ENCODE data around the gene CPVL. TPM values are rescaled to one million over a fixed set of nuclear protein-coding genes. Genes with fewer than 3 reads are reported as not detected.

Gene CPVL
- total RNA-seq, 1 donor: 0.36 TPM

- no peak for TF ChIP-seq CTCF (IDR thresholded peaks at IDR 0.05; ENCODE audit: extremely low read depth, low read depth, low read length)
- DNase-seq (ENCODE audit: insufficient read length, low spot score, missing footprints): no peak
- Histone ChIP-seq H3K36me3 (ENCODE audit: insufficient read depth, low read length) (no peaks in the 10 kb centered on the region), H4K20me1 (ENCODE audit: insufficient read depth, low read length) (peaks cover 3% of the 10 kb centered on the region), H3K4me2 (ENCODE audit: insufficient read depth, low read length) (no peak overlapping the region), H3K9me3 (ENCODE audit: low read depth, low read length) (no peaks in the 10 kb centered on the region), H3K79me2 (ENCODE audit: insufficient read depth, low read length) (no peaks in the 10 kb centered on the region), H3K4me1 (ENCODE audit: insufficient read depth, low read length) (no peaks in the 10 kb centered on the region), H3K27ac (ENCODE audit: low read depth, low read length) (no peak overlapping the region), H3K27me3 (ENCODE audit: insufficient read depth, low read length) (peaks cover 7% of the 10 kb centered on the region), H2AFZ (ENCODE audit: low read length) (no peak overlapping the region), H3K4me3 (ENCODE audit: insufficient read depth, low read length) (no peak overlapping the region)
These were observed 81.0 kb downstream of the CPVL start for GRCh38 chr7:29065181-29065857.

DNA sequence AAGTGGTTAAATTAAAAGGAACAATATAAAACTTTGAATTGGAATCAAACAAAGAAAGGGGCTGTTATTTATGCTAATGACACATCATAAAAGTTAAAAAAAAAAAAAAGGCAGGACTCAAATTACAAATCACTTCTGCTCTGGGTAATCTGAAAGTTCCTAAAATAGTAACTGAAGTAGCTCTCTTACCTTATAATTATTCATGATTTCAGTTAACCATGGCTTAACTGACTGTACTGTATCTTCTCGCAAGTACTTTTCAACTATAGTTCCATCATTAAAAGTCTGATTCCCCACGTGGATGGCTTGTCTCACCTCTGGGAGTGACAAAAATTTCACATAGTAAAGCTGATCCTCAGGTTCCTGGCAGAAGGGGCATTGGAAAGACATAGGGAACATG, 82.5 kb downstream of the CPVL start:
- H3K27me3 ChIP-seq (ENCODE audit: insufficient read depth, low read length): peaks cover 8% of the 10 kb centered on the region
- no peak overlapping the region for H3K27ac ChIP-seq (ENCODE audit: low read depth, low read length)
- no peaks in the 10 kb centered on the region for H3K9me3 ChIP-seq (ENCODE audit: low read depth, low read length)
- DNase-seq (ENCODE audit: insufficient read length, low spot score, missing footprints): no peak
- no peaks in the 10 kb centered on the region for H3K4me1 ChIP-seq (ENCODE audit: insufficient read depth, low read length)
- no peak overlapping the region for H3K4me3 ChIP-seq (ENCODE audit: insufficient read depth, low read length)
- H3K36me3 ChIP-seq (ENCODE audit: insufficient read depth, low read length): no peaks in the 10 kb centered on the region
- H4K20me1 ChIP-seq (ENCODE audit: insufficient read depth, low read length): peaks cover 3% of the 10 kb centered on the region
- no peak overlapping the region for H2AFZ ChIP-seq (ENCODE audit: low read length)
- H3K4me2 ChIP-seq (ENCODE audit: insufficient read depth, low read length): no peak overlapping the region
- no peak for TF ChIP-seq CTCF (IDR thresholded peaks at IDR 0.05; ENCODE audit: extremely low read depth, low read depth, low read length)
- H3K79me2 ChIP-seq (ENCODE audit: insufficient read depth, low read length): no peaks in the 10 kb centered on the region

- Histone ChIP-seq H3K79me2 (ENCODE audit: insufficient read depth, low read length) (no peaks in the 10 kb centered on the region), H3K4me1 (ENCODE audit: insufficient read depth, low read length) (no peaks in the 10 kb centered on the region), H3K36me3 (ENCODE audit: insufficient read depth, low read length) (no peaks in the 10 kb centered on the region), H3K27me3 (ENCODE audit: insufficient read depth, low read length) (peaks cover 8% of the 10 kb centered on the region), H3K9me3 (ENCODE audit: low read depth, low read length) (no peaks in the 10 kb centered on the region), H3K4me3 (ENCODE audit: insufficient read depth, low read length) (no peak overlapping the region), H4K20me1 (ENCODE audit: insufficient read depth, low read length) (peaks cover 3% of the 10 kb centered on the region), H2AFZ (ENCODE audit: low read length) (no peak overlapping the region), H3K4me2 (ENCODE audit: insufficient read depth, low read length) (no peak overlapping the region), H3K27ac (ENCODE audit: low read depth, low read length) (no peak overlapping the region)
- no peak for TF ChIP-seq CTCF (IDR thresholded peaks at IDR 0.05; ENCODE audit: extremely low read depth, low read depth, low read length)
- DNase-seq (ENCODE audit: insufficient read length, low spot score, missing footprints): no peak
These were observed 83.1 kb downstream of the CPVL start for GRCh38 chr7:29063236-29063635.

DNA sequence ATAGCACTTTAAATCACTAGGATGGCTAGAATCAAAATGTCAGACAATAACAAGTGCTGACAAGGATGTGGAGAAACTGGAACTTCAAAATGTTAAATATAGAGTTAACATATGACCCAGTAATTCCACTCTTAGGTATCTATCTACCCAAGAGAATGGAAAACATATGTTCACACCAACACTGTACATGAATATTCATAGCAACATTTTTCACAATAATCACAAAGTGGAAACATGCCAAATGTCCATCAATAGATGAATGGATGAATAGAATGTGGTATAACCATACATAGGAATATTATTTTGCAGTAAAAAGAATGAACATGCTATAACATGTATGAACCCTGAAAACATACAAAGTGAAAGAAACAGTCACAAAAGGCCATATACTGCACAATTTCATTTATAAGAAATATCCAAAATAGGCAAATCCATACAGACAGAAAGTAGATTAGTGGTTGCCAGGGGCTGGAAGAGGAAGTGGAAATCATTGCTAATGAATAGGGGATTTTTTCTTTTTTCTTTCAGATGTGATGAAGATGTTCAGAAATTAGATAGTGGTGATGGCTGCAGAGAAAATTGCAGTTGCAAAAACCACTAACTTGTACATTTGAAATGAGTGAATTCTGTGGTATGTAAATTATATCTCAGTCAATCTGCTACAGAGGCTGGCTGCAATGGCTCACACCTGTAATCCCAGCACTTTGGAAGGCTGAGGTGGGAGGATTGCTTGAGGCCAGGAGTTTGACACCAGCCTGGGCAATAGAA, 93.0 kb downstream of the CPVL start:
- H4K20me1 ChIP-seq (ENCODE audit: insufficient read depth, low read length): no peaks in the 10 kb centered on the region

More for the DNA sequence above, 93.0 kb downstream of the CPVL start:
- Histone ChIP-seq H3K79me2 (ENCODE audit: insufficient read depth, low read length) (no peaks in the 10 kb centered on the region), H3K27ac (ENCODE audit: low read depth, low read length) (no peak overlapping the region), H3K27me3 (ENCODE audit: insufficient read depth, low read length) (peaks cover 3% of the 10 kb centered on the region), H3K36me3 (ENCODE audit: insufficient read depth, low read length) (no peaks in the 10 kb centered on the region), H3K9me3 (ENCODE audit: low read depth, low read length) (no peaks in the 10 kb centered on the region), H2AFZ (ENCODE audit: low read length) (no peak overlapping the region), H3K4me2 (ENCODE audit: insufficient read depth, low read length) (no peak overlapping the region), H3K4me1 (ENCODE audit: insufficient read depth, low read length) (no peaks in the 10 kb centered on the region), H3K4me3 (ENCODE audit: insufficient read depth, low read length) (no peak overlapping the region)
- no peak for TF ChIP-seq CTCF (IDR thresholded peaks at IDR 0.05; ENCODE audit: extremely low read depth, low read depth, low read length)
- no peak for DNase-seq (ENCODE audit: insufficient read length, low spot score, missing footprints)

All from osteoblast (primary cell).